ENCODE results near the gene SFT2D3.

The SFT2D3 gene, protein sequence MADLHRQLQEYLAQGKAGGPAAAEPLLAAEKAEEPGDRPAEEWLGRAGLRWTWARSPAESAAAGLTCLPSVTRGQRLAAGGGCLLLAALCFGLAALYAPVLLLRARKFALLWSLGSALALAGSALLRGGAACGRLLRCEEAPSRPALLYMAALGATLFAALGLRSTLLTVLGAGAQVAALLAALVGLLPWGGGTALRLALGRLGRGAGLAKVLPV

DNA sequence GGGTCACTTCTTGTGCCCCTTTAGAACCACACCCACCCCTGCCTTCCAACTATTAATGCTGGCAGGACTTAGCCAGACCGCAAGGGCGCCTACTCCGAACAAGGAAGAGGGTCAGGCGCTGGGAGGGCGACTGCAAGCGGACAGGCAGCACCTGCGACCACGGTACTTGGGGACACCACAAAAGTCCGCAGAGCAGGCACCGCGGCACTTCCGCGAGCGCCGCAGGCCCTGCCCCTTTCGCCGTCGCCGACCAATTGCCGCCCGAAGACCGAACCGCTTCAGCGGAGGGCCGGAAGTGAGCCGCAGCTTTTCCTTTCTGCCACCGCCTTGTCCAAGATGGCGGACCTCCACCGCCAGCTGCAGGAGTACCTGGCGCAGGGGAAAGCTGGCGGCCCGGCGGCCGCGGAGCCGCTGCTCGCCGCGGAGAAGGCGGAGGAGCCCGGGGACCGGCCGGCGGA lies at the start of gene SFT2D3:
SFT2D3 (plus strand) TSS at position 305 of the 458 bp plus-strand sequence; CDS start at position 337, 32 bp downstream.
- Histone ChIP-seq H3K4me3 (ENCODE audit: low read depth, low read length) (peak within 1 kb of the TSS; percentile 74), H3K4me1 (ENCODE audit: control insufficient read depth, insufficient read depth, low read length) (peaks cover 16% of the 10 kb centered on the region), H3K9ac (ENCODE audit: low read depth, low read length) (peak within 1 kb of the TSS; percentile 95), H3K36me3 (ENCODE audit: control insufficient read depth, insufficient read depth, low read length) (peaks cover 31% of the 10 kb centered on the region), H3K27ac (ENCODE audit: low read depth, low read length) (peak within 1 kb of the TSS; percentile 95), H3K27me3 (ENCODE audit: control insufficient read depth, insufficient read depth, low read length) (no peaks in the 10 kb centered on the region), H3K9me3 (ENCODE audit: control insufficient read depth, insufficient read depth, low read length) (no peaks in the 10 kb centered on the region)

DNA sequence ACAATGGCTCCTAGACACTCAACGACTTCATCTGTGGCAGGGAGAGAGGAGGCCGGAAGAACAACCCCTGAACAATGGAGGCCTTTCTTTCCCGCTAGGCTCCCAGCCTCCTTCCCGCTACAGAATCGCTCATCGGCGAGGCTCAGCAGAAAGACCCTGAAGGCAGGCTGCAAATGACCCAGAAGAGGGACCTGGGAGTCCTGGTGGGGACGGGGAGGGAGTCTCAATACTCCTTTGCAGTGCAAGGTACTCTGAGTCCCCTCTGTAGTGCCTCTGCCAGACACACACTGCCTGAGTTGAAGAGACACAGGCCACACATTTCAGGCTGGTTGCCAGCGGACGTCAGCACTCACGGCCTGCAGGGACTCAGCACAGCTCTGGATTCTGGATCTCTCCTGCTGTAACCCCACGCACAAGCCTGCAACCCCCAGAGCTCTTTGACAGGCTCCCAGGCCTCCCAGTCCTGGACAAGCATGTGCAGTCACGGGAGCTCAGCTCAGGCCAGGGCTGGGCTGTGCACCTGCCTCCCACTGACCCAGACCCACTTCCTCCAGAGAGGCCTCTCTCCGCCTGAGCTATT lies 49.2 kb upstream of the SFT2D3 start:
- H3K9ac ChIP-seq (ENCODE audit: low read depth, low read length) = no peak overlapping the region

DNA sequence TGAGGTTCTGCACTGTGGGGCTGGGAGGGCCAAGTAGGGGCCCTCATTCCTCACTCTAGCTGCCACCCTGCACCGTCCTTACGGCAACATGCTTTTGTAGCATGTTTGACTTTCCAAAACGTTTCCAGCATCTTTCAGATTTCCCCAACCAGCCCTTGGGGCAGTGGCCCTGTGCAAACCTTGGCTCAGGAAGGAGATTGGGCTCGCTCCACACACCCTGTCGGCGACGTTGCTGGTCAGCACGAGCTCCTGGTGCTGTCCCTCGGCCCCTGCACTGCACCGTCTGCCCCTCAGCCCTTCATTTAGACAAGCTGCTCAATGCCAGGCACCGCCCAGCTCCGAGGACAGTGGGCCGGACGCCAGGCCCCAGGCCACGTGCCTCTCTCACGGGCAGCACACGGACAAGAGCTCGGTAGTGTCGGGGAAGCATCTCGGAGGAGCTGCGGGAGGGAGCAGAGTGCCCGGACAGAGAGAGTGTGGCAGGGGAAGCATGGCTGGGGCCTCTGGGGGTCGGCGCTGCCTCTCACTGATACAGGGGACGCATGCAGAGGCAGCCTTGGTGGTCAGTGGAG lies 48.4 kb upstream of the SFT2D3 start:
- no peaks in the 10 kb centered on the region for H3K4me1 ChIP-seq (ENCODE audit: control insufficient read depth, insufficient read depth, low read length)
- H3K27ac ChIP-seq (ENCODE audit: low read depth, low read length) = no peak overlapping the region
- no peaks in the 10 kb centered on the region for H3K27me3 ChIP-seq (ENCODE audit: control insufficient read depth, insufficient read depth, low read length)
- H3K36me3 ChIP-seq (ENCODE audit: control insufficient read depth, insufficient read depth, low read length) = no peaks in the 10 kb centered on the region
- no peak overlapping the region for H3K9ac ChIP-seq (ENCODE audit: low read depth, low read length)
- H3K4me3 ChIP-seq (ENCODE audit: low read depth, low read length) = no peak overlapping the region
- H3K9me3 ChIP-seq (ENCODE audit: control insufficient read depth, insufficient read depth, low read length) = no peaks in the 10 kb centered on the region

More for the DNA sequence above, 49.2 kb upstream of the SFT2D3 start:
- no peak overlapping the region for H3K27ac ChIP-seq (ENCODE audit: low read depth, low read length)
- H3K4me3 ChIP-seq (ENCODE audit: low read depth, low read length) = no peak overlapping the region
- H3K9me3 ChIP-seq (ENCODE audit: control insufficient read depth, insufficient read depth, low read length) = no peaks in the 10 kb centered on the region
- no peaks in the 10 kb centered on the region for H3K36me3 ChIP-seq (ENCODE audit: control insufficient read depth, insufficient read depth, low read length)
- no peaks in the 10 kb centered on the region for H3K27me3 ChIP-seq (ENCODE audit: control insufficient read depth, insufficient read depth, low read length)
- no peaks in the 10 kb centered on the region for H3K4me1 ChIP-seq (ENCODE audit: control insufficient read depth, insufficient read depth, low read length)

DNA sequence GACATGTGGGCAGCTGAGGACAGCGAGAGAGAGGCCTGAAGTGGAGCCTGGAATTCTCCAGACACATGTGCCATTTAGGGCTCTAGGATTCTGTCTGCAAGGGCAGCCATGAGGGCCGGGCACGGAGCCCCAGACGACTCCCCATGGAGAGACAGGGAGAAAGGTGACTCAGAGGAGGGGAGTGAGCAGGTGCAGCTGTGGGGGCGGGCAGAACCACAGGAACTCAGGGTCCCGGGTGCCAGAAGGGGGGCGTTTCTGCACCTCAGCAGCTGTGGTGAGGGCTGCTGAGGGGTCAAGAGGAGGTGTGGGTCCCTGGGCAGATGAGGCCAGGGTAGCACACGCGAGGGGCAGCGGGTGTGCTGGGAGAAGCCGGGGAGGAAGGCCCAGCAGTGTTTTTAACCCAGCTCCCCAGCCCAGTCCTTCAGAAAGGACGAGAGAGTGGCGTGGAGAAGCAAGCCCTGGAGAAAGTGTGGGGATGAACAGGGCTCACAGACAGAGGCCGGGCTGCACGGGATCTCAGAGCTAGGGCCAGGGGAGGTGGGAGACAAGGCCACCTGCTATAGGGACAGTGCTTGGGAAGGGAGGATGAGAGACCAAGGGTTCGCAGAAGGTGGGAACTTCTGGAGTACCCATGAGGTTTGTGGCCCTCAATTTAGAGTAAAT lies 47.7 kb upstream of the SFT2D3 start:
- Histone ChIP-seq H3K4me3 (ENCODE audit: low read depth, low read length) (no peak overlapping the region), H3K9ac (ENCODE audit: low read depth, low read length) (no peak overlapping the region), H3K9me3 (ENCODE audit: control insufficient read depth, insufficient read depth, low read length) (no peaks in the 10 kb centered on the region), H3K27me3 (ENCODE audit: control insufficient read depth, insufficient read depth, low read length) (no peaks in the 10 kb centered on the region), H3K4me1 (ENCODE audit: control insufficient read depth, insufficient read depth, low read length) (no peaks in the 10 kb centered on the region), H3K36me3 (ENCODE audit: control insufficient read depth, insufficient read depth, low read length) (no peaks in the 10 kb centered on the region), H3K27ac (ENCODE audit: low read depth, low read length) (no peak overlapping the region)

DNA sequence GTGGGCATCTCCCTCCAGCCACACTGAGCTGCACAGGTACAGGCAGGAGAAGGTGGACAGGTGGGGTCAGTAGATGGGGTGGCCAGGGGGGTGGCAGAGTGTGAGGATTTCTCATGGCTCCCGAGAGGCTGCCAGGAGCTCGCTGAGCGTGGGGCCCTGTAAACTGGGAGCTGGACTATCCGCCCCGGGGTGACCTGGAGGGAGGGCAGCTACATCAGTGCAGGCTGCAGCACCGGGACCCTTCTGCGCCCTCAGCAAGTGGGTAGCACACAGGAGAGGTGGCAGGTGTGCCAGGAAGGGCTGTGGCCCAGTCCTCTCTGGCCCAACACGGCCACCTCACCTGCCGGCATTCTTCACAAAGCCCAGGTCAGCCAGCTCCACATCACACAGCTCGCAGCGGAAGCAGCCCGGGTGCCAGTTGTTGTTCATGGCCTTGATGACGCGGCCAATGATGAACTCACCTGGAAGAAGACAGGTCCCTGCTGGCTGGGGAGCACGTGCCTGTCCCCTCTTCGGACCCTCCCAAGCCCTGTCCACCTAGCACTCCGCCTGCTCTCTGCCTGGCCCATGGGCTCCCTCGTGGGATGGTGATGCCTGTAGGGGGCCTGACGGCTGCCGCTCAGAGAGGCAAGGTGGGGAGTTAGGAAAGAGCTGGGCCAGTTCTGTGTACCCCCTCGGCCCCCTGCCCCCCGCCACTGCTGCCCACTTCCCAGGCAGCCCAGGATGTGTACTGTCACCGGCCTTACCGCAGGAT lies 47.0 kb upstream of the SFT2D3 start:
- Histone ChIP-seq H3K9me3 (ENCODE audit: control insufficient read depth, insufficient read depth, low read length) (no peaks in the 10 kb centered on the region), H3K27me3 (ENCODE audit: control insufficient read depth, insufficient read depth, low read length) (no peaks in the 10 kb centered on the region), H3K4me3 (ENCODE audit: low read depth, low read length) (no peak overlapping the region)

DNA sequence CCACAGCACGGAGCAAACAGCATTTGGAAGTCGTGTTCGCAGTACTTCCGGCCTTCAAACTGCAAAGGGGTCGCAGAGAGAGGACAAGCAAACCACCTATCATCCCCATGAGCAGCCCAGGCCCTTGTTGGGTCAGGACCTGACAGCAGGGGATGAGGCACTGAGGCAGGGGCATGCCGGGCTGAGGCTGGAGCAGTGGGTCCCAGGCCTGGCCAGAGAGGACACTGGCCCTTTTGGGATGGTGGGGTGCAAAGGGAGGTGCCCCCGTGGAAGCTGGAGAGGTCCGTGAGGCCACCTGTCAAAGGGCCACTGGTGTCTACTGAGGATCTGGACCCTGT lies 46.5 kb upstream of the SFT2D3 start:
- no peaks in the 10 kb centered on the region for H3K9me3 ChIP-seq (ENCODE audit: control insufficient read depth, insufficient read depth, low read length)
- no peak overlapping the region for H3K4me3 ChIP-seq (ENCODE audit: low read depth, low read length)
- H3K27me3 ChIP-seq (ENCODE audit: control insufficient read depth, insufficient read depth, low read length) = no peaks in the 10 kb centered on the region
- H3K9ac ChIP-seq (ENCODE audit: low read depth, low read length) = no peak overlapping the region
- H3K4me1 ChIP-seq (ENCODE audit: control insufficient read depth, insufficient read depth, low read length) = no peaks in the 10 kb centered on the region
- H3K36me3 ChIP-seq (ENCODE audit: control insufficient read depth, insufficient read depth, low read length) = no peaks in the 10 kb centered on the region
- no peak overlapping the region for H3K27ac ChIP-seq (ENCODE audit: low read depth, low read length)

More for the DNA sequence above, 47.0 kb upstream of the SFT2D3 start:
- no peak overlapping the region for H3K27ac ChIP-seq (ENCODE audit: low read depth, low read length)
- no peak overlapping the region for H3K9ac ChIP-seq (ENCODE audit: low read depth, low read length)
- no peaks in the 10 kb centered on the region for H3K36me3 ChIP-seq (ENCODE audit: control insufficient read depth, insufficient read depth, low read length)
- H3K4me1 ChIP-seq (ENCODE audit: control insufficient read depth, insufficient read depth, low read length) = no peaks in the 10 kb centered on the region

DNA sequence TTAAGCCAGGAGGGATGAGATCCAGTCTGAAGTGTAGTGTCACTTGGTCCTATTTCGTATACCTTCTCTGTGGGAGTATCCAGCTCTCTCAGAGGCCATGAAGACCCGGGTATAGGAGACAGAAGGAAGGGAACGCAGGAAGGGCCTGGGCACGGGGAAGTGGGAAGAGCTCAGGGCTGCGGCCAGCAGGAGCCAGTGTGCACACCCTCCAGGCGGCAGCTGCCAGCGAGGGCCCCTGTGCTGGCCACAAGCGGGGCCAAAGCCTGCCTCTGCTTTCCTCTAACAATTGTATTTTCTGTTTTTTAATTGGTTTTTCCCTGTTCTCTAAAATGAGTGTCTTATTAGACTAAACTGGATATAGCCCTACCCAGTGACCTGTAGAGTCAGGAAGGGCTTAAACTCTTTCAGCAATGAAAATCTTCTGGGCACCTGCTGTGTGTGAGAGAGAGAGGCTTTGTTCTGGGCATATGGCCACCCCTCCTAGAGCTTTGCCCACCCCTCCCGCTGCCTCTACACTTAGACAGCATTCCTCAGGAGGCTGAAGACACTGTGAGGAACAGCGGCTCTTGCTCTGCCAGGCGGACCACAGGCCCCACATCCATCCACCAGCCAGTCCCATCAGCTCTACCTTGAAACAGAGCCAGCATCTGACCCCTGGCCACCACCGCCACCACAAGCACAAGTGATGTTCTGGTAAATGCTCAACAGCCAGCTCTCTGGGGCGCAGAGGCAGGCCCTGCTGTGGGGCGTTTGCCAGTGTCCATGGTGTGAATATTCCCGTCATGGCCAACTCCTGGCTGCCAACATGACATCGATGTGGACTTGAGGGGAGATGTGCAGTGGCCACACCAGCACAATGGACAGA lies 45.9 kb upstream of the SFT2D3 start:
- Histone ChIP-seq H3K9ac (ENCODE audit: low read depth, low read length) (no peak overlapping the region), H3K36me3 (ENCODE audit: control insufficient read depth, insufficient read depth, low read length) (no peaks in the 10 kb centered on the region), H3K4me1 (ENCODE audit: control insufficient read depth, insufficient read depth, low read length) (no peaks in the 10 kb centered on the region), H3K9me3 (ENCODE audit: control insufficient read depth, insufficient read depth, low read length) (no peaks in the 10 kb centered on the region), H3K27me3 (ENCODE audit: control insufficient read depth, insufficient read depth, low read length) (no peaks in the 10 kb centered on the region), H3K4me3 (ENCODE audit: low read depth, low read length) (no peak overlapping the region), H3K27ac (ENCODE audit: low read depth, low read length) (no peak overlapping the region)

DNA sequence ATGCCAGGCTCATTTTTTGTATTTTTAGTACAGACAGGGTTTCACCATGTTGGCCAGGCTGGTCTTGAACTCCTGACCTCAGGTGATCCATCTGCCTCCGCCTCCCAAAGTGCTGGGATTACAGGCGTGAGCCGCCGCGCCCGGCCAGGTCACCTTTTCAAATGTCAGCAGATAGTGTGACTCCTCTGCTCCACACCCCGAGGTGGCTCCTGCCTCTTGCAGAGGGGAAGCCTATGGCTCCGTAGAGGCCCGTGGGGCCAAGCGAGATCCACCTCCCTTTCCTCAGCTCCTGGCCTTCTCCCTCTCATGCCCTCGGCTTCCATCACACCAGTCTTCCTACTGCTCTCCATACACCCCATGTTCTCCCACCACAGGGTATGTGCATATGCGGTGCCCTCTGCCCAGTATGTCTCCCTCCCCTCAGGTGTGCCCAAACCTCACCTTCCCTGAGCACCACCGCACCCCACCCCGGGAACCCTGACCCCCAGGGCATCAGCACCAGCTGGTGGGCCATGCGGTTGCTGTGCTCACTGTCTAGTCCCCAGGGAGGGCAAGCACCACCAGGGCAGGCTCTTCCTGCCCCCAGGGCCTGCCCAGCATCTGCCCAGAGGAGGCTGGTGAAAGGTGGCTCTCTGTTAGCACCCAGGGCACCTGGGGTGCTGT lies 44.6 kb upstream of the SFT2D3 start:
- Histone ChIP-seq H3K4me1 (ENCODE audit: control insufficient read depth, insufficient read depth, low read length) (no peaks in the 10 kb centered on the region), H3K27me3 (ENCODE audit: control insufficient read depth, insufficient read depth, low read length) (no peaks in the 10 kb centered on the region), H3K27ac (ENCODE audit: low read depth, low read length) (no peak overlapping the region), H3K9ac (ENCODE audit: low read depth, low read length) (no peak overlapping the region), H3K4me3 (ENCODE audit: low read depth, low read length) (no peak overlapping the region), H3K36me3 (ENCODE audit: control insufficient read depth, insufficient read depth, low read length) (no peaks in the 10 kb centered on the region), H3K9me3 (ENCODE audit: control insufficient read depth, insufficient read depth, low read length) (no peaks in the 10 kb centered on the region)

DNA sequence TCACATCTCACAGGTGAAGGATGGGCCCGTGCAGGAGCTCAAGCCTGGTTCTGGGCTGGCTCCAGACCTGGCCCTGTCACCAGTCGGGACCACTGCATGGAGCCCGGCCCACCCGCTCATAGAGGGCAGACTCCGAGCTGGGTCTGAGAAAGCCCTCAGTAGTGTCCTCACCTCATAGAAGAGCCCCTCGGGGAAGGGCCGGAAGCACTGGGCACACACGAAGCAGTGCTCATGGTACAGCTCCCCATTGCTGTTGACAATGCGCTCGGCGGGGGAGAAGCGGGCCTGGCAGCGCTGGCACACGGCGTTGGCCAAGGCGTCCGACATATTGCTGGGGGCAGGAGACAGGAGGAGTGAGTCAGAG lies 44.1 kb upstream of the SFT2D3 start:
- Histone ChIP-seq H3K27ac (ENCODE audit: low read depth, low read length) (no peak overlapping the region), H3K9me3 (ENCODE audit: control insufficient read depth, insufficient read depth, low read length) (no peaks in the 10 kb centered on the region), H3K9ac (ENCODE audit: low read depth, low read length) (no peak overlapping the region), H3K27me3 (ENCODE audit: control insufficient read depth, insufficient read depth, low read length) (no peaks in the 10 kb centered on the region), H3K4me3 (ENCODE audit: low read depth, low read length) (no peak overlapping the region), H3K36me3 (ENCODE audit: control insufficient read depth, insufficient read depth, low read length) (no peaks in the 10 kb centered on the region), H3K4me1 (ENCODE audit: control insufficient read depth, insufficient read depth, low read length) (no peaks in the 10 kb centered on the region)

DNA sequence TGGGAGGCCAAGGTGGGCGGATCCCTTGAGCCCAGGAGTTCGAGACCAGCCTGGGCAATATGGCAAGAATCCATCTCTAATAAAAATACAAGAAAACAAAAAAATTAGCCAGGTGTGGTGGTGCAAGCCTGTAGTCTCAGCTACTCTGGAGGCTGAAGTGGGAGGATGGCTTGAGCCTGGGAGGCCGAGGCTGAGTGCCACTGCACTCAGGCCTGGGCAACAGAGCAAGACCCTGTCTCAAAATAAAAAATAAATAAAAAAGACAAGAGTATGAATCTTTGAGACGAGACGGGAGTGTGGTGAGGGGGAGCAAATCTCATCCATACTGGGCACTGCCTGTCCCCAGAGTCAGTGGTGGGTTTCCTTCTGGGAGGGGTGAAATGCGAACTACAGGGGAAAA lies 43.2 kb upstream of the SFT2D3 start:
- H3K36me3 ChIP-seq (ENCODE audit: control insufficient read depth, insufficient read depth, low read length) = no peaks in the 10 kb centered on the region
- no peaks in the 10 kb centered on the region for H3K9me3 ChIP-seq (ENCODE audit: control insufficient read depth, insufficient read depth, low read length)
- H3K27ac ChIP-seq (ENCODE audit: low read depth, low read length) = no peak overlapping the region
- no peak overlapping the region for H3K4me3 ChIP-seq (ENCODE audit: low read depth, low read length)
- H3K4me1 ChIP-seq (ENCODE audit: control insufficient read depth, insufficient read depth, low read length) = no peaks in the 10 kb centered on the region
- H3K9ac ChIP-seq (ENCODE audit: low read depth, low read length) = no peak overlapping the region
- H3K27me3 ChIP-seq (ENCODE audit: control insufficient read depth, insufficient read depth, low read length) = peaks cover 5% of the 10 kb centered on the region; the same call in 1 of the 2 replicates

Data from HUES48 (cell line).